Activated CD8-positive, alpha-beta memory T cell treated with anti-CD3 and anti-CD28 coated beads, Interleukin-2, amount 50 U/mL, for 24 hours (primary cell): ENCODE data around the gene AFF1.
A peak's percentile ranks its signal among the peaks of the same experiment; 100 is the strongest.

ENCODE experiments used
- DNase-seq: peaks from one replicate; pipeline ENCODE4 v3.0.0-alpha.2; 2020; ENCODE audit errors: extremely low read depth

The AFF1 gene

DNA sequence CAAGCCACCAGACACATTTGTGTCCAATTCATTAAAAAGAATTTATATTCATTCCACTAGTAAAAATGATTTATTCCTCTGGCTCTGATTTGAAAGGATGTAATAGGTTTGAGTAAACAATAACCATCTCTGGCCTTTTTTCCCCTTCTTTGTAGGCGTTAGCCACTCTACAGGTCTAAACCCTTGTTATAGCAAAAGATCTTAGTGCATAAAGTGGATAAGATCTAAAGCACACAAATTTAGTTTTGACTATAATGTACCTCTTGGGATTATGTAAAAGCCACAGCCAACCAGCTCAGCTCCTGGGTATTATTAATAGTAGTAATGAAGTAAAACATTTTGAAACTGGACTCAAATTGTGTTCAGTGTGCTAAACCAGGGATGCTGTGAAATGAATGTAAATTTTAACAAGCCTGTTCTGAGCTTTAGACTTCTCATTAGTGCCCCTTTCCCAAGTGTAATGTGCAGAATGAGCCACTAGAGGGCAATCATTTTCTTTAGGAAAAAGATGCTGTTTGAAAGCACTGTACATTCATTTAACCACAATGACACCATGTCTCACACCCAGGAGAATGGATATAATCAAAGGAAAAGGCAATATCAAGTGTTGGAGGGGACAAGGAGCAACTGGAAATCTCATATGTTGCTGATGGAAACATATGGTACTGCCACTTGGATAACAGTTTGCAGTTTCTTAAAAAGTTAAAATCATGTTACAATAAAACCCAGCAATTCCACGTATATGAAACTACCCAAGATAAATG lies 215.9 kb downstream of the AFF1 start:
- peak; percentile 4 for DNase-seq

DNA sequence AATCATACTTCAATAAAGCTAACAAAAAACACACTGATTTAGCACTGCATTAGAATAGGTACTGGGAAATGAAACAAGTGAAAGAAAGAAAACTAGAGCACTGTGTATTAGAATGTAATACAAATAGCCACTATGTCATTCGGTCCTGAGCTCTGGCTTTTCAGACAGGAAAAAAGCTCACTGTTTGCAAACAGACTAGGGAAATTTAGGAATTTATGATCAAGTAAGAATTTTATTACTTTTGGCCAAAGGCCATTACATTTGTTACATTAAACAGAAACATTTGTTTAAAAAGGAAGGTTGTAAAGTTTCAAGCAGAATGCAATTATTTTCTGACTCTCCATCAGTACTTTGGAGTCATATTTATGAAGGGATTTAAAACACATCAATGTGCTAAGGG lies 216.9 kb downstream of the AFF1 start:
- DNase-seq: no peak

DNA sequence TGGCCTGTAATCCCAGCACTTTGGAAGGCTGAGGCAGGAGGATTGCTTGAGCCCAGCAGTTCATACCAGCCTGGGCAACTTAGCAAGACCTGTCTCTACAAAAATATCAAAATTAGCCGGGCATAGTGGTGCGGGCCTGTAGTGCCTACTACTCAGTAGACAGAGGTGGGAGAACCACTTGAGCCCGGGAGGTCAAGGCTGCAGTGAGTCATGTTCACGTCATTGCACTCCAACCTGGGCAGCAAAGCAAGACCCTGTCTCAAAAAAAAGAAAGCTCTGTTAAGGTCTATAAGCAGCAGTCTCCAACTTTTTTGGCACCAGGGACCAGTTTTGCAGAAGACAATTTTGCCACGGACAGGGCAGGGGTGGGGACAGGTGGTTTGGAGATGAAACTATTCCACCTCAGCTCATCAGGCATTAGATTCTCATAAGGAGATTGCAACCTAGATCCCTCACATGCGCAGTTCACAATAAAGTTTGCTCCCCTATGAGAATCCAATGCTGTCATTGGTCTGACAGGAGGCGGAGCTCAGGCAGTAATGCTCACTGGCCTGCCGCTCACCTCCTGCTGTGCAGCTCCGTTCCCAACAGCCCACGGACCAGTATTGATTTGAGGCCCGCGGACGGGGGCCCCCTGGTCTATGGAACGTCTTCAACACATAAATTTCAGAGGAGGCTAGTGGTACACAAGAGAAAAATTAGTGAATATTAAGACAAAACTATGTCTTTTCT lies 217.7 kb downstream of the AFF1 start:
- DNase-seq: no peak

DNA sequence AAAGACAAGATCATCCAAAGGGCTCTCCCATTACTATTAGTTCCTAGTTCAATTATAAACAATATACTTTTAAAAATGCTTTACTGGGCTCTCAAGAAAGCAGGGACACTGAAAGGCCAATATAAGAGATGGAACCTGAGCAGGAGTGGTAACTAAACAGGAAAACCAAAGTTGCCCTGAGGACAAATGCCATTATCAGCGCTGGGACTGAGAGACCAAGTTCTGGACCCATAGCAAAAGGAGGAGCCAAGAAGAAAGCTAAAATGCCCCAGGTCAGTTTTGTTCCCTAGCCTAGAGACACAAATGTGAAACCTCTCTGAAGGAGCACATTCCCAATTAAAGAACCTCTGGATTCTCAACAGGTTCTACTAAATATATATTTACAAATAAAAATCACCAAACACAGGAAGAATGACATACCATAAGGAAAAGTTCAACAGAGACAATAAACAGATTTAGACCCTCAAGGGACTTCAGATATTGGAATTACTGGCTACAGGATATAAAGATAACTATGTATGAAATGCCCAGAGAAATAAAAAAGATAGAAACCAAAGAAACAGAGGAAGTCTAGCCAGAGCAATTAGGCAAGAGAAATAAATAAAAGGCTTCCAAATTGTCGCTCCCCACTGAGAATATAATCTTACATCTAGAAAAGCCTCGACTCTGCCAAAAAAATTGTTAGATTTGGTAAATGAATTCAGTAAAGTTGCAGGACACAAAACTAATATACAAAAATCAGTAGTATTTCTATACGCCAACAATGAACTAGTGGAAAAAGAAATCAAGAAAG lies 218.5 kb downstream of the AFF1 start:
- DNase-seq: no peak

DNA sequence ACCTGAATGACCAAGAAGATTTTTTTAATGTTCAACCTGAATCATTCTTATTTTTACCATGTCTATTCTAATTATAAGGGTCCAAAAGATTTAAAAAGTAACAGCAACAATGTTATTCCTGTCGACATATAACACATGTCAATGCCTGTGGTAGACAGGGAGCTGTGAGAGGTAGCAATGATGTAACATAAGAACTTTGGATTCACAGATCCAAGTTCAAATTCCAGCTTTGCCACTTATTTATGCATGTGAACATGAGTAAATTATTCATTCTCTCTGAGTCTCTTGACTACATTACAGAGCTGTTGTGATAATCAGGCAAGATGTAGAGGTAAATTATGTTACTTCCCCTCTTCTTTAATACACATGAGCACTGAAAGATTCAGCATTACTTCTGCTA lies 231.1 kb downstream of the AFF1 start:
- DNase-seq: no peak

DNA sequence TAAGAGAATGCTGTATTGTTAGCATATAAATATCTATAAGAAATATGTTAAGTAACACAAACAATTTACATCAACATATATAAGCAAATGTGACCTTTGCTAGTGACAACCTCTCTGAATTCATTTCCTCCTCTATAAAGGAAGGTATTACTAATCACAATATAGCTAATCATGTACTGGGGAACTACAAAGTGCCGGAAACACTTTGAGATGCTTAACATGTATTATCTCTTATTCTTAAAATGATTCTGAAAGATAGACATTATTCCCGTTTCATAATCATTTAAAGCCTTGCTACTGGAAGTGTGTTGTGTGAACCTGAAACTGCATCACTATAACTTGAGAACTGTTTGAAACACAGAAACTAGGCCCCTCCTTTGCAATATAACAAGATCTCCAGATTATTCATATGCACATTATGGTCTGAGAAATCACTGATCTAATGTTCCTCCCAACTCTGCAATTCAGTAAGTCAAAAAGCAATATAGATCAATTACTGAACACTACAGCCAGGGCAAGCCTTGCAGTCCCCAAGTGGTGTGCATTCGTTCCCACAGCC lies 231.6 kb downstream of the AFF1 start:
- no peak for DNase-seq

DNA sequence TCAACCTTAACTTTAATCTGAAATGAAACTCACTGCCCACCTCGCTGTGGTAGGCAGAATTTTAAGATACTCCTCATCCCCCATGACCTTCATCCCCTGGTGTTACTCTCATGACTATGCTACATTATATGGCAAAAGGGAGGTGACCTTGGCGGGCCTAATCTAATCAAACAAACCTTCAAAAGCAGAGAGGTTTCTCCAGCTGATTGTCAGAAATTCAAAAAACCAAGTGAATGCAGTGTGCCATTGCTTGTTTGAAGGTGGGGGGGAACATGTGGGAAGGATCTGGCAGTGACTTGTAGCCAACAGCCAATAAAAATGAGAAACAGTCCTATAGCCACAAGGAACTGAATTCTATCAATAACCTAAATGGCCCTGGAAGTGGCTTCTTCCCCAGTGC lies 237.1 kb downstream of the AFF1 start:
- no peak for DNase-seq

DNA sequence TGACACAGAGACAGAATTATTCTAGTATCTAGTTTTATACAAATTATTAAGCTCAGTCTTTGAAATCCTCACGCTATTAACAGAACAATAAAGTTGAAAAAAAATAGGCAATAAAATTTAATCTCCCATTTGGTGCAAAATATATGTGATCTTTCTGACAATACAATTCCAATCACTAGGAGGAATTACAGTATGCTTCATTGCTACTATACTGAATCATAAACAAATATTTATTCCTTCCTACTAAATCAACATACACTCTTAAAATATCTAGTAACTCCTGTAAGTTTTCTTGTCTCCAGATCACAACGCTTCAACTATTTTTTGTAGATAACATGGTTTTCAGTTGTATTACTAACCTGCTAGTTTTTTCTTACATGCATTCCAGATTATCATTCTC lies 239.9 kb downstream of the AFF1 start:
- DNase-seq: no peak

DNA sequence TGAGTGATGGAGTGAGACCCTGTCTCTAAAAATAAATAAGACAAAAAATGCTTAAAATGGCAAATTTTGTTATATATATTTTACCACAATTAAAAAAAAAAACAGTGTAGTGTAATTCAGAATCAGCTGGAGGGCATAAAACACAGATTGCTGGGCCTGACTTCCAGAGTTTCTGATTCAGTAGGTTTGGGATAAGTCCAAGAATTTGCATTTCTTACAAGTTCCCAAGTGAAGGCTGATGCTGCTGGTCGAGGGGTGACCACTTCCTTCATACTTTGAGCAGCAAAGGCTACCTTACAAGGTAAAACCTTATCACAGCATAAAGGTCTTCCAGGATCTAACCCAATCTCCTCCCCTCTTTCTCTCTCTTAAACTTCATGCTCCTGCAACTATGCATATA lies 244.9 kb downstream of the AFF1 start:
- DNase-seq: no peak

DNA sequence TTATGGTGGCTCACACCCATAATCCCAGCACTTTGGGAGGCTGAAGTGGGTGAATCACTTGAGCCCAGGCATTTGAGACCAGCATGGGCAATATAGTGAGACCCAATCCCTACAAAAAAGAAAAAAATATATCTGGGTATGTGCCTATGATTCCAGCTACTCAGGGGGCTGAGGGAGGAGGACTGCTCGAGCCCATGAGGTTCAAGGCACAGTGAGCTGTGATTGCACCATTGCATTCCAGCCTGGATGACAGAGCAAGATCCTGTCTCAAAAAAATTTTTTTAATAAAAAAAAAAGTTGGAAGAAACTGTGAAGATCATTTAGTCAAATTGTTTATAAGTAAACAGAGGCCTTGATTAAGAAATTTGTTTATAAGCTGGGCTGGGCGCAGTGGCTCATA lies 246.0 kb downstream of the AFF1 start:
- no peak for DNase-seq

DNA sequence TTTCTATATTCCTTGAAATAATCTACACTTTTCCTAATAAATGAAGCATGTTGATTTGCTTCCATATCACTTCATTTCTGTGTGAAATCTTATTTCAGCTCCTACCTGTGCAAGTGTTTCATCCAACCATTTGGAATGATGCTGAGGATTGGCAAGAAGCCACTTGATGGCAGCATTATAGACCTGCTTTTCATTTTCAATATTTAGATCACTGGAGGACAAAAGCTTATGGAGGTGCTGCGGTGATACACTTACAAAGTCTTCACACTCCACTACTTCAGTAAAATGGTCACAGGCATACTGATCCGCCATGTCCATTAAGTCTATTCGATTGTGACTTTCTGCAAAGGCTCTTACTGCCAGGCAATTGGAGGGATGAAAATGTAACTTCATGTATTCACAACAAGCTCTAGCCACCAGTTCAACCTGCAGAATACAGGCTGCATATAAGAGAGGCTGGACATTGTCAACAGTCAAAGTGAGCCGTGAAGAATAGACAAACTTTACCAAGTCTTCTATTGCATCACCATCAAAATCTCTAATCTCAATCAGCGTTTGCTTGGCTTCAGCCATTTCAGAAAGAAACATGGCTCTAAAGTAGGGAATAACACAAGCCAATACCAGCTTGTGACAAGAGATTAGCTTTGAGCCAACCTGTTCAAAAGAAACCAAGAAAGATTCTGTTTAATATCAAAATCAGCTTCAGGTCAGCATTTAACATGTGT lies 250.5 kb downstream of the AFF1 start:
- DNase-seq: no peak

DNA sequence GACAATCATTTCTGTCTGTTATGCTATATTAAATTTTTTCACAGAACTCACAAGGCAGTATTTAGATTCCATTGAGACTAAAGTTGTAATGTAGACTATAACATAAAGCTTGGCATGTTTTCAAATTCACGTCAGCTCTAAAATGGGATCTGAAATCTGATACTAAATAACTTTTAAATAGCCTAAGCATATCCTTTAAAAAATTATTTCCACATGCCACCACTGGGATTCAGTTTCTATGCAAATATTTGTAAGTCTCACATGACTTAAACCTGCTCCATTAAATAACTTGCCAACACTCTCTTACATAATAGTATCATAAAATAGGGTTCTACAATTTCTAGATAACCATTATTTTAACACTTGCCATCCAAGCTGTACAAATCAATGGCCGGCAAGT lies 253.2 kb downstream of the AFF1 start:
- DNase-seq: no peak

DNA sequence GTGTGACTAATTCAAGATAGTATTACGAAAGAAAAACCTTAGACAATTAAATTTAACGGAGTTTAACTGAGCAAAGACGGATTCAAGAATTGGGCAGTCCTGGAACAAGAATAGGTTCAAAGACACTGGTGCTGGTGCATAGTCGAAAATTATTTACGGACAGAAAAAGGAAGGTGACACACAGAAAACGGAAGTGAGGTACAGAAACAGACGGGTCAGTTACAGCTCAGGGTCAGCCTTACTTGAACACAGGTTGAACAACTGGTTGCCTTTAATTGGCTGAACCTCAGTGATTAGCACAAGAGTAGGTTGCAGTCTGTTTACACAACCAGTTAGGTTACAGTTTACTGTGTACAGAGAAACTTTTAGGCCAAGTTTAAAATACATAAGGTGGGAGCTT lies 254.1 kb downstream of the AFF1 start:
- DNase-seq: no peak
